ENCODE measurements around the gene RCBTB1.
"Not testable (repeated sequence)": the region's sequence is repeated elsewhere in the genome, so short reads cannot be mapped to it uniquely, and the experiment has no call there.

The RCBTB1 gene

DNA sequence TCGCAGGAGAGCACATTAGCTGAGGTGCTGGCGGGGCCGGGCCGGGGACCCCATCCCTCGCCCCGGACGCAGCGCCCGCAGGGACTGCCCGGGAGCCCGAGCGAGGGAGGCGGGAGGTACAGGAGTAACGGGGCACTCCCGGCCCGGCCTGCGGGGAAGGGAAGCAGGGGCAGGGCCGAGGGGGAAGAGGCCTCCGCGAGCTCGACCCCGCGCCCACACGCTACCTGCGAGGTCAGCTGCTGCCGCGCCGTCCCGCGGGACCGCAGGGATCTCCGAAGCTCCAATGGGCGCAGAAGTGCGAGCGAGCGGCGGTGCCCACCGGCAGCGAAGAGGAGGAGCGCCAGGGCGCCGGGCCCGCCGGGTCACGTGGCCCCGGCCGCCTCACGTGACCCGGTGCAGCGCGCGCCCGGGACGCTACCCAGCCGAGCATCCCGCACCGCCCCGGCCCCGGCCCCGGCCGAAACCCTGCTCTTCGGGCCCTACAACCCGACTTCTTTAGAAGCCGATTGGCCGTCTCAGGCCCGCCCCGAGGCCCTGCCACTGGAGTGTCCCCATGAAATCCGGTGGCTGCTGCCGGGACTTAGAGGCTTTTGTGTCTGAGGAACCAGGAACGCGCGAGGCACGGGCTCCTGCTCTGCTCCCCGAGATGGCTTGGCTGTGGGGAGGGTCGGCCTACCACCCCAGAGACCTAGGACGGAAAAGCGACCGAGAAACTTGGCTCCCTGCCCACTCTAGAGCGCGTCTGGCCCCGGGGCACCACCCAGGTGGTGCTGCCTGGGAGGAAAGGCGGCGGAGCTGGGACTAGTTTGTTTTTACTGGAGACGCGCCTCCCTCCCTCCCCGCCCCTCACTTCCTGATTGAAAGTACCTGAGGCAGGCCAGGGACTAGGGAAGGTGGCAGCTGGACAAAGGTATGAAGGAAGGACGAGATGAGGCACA, at the start of gene RCBTB1:
RCBTB1 (minus strand) TSS at position 339 of the 938 bp plus-strand sequence. CDS start 18,279 bp downstream, outside the sequence.
- in situ Hi-C loops (cut with MboI; ENCODE audit: low sequenced_read_pairs) = no loop called here

DNA sequence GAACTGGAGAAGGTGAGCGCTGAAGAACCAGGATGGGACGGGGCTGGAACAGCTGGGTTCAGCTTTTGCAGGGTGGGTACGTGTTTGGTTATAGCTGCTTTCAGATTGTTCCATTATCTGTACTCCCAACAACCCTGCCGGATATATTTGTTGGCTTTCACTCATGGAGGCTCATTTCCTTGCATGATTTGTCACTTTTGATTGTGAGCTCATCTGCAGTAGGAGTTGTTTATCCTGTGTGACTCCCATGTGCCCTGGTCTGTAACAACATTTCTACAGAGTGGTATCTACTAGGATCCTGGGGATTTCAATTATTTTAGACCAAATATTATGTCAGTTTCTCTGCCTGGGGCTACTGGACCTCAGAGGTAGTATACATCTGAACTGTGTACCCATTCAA, 48.4 kb upstream of the RCBTB1 start:
- in situ Hi-C loops (cut with MboI; ENCODE audit: low sequenced_read_pairs) = no loop called here

- in situ Hi-C loops (cut with MboI; ENCODE audit: low sequenced_read_pairs) = no loop called here
These were observed 46.8 kb upstream of the RCBTB1 start for GRCh38 chr13:49632156-49632555.

DNA sequence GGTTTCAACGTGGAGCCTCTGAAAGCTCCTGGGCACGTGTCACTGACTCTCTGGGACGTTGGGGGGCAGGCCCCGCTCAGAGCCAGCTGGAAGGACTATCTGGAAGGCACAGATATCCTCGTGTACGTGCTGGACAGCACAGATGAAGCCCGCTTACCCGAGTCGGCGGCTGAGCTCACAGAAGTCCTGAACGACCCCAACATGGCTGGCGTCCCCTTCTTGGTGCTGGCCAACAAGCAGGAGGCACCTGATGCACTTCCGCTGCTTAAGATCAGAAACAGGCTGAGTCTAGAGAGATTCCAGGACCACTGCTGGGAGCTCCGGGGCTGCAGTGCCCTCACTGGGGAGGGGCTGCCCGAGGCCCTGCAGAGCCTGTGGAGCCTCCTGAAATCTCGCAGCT, 45.2 kb upstream of the RCBTB1 start:
- in situ Hi-C loops (cut with MboI; ENCODE audit: low sequenced_read_pairs) = no loop called here

DNA sequence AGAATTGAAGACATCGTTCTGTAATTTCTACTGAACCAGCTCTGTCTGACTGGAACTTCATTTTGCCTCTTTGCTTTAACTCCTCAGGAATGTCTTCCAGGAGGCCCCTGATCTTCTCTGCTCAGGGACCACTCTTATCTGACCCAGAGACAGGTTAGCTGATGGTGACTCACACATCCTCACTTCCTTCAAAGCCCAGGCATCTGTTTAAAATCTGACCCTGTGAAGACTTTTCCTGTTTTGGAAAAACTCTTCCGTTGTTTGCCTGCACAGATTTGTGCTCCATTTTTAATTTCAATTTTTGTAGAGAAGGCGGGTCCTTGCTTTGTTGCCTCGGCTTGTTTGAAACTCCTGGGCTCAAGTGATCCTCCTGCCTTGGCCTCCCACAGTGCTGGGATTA, 44.6 kb upstream of the RCBTB1 start:
- in situ Hi-C loops (cut with MboI; ENCODE audit: low sequenced_read_pairs) = no loop called here

- in situ Hi-C loops (cut with MboI; ENCODE audit: low sequenced_read_pairs) = no loop called here
These were observed 44.0 kb upstream of the RCBTB1 start for GRCh38 chr13:49629196-49629938.

- in situ Hi-C loops (cut with MboI; ENCODE audit: low sequenced_read_pairs) = no loop called here
These were observed 42.7 kb upstream of the RCBTB1 start, which contains the start of gene ARL11 for GRCh38 chr13:49627831-49628652. TSS of gene ARL11 (plus strand) at chr13:49628507. CDS start at chr13:49630448, 1,941 bp downstream.

DNA sequence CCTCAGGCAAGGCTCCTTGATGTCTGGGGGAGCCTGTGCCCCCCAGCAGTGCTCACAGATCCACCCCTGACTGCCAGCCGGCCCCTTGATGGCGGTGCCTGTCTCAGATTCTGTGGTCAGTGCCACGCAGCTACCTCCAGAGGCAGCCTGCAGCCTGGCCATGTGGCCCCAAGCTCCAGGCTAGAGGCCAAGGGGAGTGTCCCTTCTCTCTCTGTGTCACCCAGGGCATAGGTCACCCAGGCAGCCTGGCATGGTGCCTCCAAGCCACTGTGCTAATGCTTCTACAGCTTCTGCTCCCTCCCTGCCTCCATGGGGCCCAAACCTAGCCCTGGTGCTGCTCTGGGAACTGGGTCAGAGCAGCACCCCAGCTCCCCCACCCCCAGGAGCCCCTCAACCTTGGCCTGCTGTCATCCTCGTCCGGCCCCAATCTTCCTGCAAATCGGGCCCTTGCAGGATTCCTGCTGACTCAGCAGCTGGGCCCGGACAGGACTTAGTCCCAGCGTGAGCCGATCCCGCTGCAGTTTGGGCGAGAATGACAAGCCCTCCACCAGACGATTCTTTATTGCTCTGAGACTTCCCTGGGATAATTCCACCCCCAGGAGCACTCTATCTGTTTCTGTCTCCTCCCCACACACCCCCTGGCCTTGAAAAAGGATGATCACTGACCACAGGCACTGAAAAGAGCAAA, 40.2 kb upstream of the RCBTB1 start:
- in situ Hi-C loops (cut with MboI; ENCODE audit: low sequenced_read_pairs) = no loop called here

GRCh38 chr13:49624229-49624628, 38.9 kb upstream of the RCBTB1 start:
- in situ Hi-C loops (cut with MboI; ENCODE audit: low sequenced_read_pairs) = no loop called here

DNA sequence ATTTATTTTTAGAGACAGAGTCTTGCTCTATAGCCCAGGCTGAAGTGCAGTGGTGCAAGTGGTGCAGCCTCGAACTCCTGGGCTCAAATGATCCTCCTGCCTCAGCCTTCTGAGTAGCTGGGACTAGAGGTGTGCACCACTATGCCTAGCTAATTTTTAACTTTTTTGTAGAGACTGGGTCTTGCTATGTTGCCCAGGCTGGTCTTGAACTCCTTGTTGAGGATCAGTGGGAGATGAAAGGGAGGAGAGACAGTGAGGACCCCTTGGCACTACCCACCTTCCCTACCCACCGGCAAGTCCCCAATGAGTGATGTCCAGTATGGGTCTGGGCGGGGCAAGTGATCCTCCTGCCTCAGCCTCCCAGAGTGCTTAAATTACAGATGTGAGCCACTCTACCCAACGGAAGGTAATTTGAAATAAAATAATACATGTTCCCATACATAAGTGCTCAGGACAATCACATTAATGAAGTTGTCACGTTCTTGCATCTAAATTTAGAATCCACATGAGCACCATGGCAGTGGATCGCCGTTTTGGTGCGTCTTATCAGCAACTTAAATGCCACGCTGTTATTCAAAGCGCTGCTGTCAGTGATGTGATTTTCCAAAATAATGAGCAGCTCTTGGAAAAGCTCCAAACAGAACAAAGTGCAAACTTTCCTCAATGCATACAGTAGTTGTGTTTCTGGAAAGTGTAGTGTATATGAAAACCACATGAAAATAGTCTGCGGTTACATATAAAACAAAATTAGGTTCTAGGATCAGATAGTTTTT, 37.0 kb upstream of the RCBTB1 start:
- in situ Hi-C loops (cut with MboI; ENCODE audit: low sequenced_read_pairs) = no loop called here

GRCh38 chr13:49620170-49620621, 34.8 kb upstream of the RCBTB1 start:
- in situ Hi-C loops (cut with MboI; ENCODE audit: low sequenced_read_pairs) = no loop called here

DNA sequence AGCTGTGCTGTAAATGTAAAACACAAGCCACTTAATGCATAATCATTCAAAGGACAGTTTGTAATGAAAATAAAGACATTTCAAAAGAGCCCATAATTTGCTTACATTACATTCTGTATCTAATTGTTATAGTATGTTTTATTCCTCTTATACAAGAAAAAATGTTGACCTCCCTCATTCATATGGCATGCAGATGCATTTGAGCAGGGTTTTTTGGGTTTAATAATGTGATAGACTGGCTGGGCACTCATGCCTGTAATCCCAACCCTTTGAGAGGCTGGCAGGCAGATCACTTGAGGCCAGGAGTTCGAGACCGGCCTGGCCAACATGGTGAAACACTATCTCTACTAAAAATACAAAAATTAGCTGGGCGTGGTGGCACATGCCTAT, 31.3 kb upstream of the RCBTB1 start:
- in situ Hi-C loops (cut with MboI; ENCODE audit: low sequenced_read_pairs) = no loop called here

GRCh38 chr13:49615836-49616675, 30.7 kb upstream of the RCBTB1 start:
- in situ Hi-C loops (cut with MboI; ENCODE audit: low sequenced_read_pairs) = no loop called here

DNA sequence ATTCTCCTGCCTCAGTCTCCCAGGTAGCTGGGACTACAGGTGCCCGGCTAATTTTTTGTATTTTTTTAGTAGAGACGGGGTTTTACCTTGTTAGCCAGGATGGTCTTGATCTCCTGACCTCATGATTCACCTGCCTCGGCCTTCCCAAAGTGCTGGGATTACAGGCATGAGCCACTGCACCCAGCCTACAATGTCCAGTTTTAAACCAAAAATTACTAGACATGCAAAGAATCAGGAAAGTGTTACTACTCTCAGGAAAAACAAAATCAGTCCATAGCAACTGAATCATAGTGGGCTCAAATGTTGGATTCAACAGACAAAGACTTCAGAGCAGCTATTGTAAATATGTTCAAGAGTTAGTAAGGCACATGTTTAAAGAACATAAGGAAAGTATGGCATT, 26.7 kb upstream of the RCBTB1 start:
- in situ Hi-C loops (cut with MboI; ENCODE audit: low sequenced_read_pairs) = not testable (repeated sequence)

DNA sequence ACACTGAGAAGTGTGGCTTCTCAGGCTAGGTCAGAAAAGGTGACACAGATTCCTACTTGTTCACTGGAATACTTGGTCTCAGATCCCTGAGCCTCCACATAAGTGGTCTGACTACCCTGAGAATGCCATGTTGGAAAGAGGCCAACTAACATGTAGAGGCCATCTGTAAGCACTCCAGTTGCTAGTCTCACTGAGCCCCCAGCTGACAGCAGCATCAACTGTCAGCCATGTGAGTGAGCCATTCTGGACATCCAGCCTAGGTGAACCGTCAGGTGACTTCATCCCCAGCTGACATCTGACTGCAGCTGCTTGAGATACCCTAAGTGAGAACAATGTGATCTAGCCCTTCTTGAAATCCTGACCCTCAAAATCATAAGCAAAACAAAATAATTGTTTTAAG, 24.8 kb upstream of the RCBTB1 start:
- in situ Hi-C loops (cut with MboI; ENCODE audit: low sequenced_read_pairs) = no loop called here

GRCh38 chr13:49608651-49609331, 23.4 kb upstream of the RCBTB1 start:
- in situ Hi-C loops (cut with MboI; ENCODE audit: low sequenced_read_pairs) = loop anchor here (5.0 kb wide), 1 partner anchor 306 kb away; no protein-coding TSS in a partner anchor

DNA sequence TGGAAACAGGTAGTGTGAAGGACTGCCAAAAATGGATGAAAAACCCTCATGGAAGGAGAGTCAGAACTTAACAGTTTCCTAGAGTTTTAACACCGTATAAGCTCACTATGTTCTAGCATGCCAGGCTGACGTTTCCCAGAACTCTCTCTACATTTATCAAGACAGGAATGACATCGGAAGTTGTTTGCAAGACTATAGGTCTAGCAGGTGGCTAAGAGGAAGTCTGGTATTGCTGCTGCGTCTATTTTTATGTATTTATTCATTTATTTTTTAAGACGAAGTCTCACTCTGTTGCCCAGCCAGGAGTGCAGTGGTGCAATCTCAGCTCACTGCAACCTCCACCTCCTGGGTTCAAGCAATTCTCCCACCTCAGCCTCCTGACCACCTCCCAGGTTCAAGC, 22.4 kb upstream of the RCBTB1 start:
- in situ Hi-C loops (cut with MboI; ENCODE audit: low sequenced_read_pairs) = loop anchor here (5.0 kb wide), 1 partner anchor 305 kb away; no protein-coding TSS in a partner anchor

Measured in HL-60/S4 (cell line).